GM23248 (cell line): ENCODE results near the gene MAPT.

Experiments
- EZH2 ChIP-seq: fragments of 200-600 bp; sonication (generic); IDR thresholded peaks from 2 replicates; pipeline ENCODE4 v1.6.1; 2018; ENCODE audit warnings: antibody characterized with exemption, mild to moderate bottlenecking; ENCODE audit not compliant: insufficient read depth, poor library complexity, severe bottlenecking
- EZH2phosphoT487 ChIP-seq: fragments of 200-600 bp; sonication (generic); IDR thresholded peaks from 2 replicates; pipeline ENCODE4 v1.6.1; 2018; ENCODE audit warnings: antibody characterized with exemption, moderate library complexity, mild to moderate bottlenecking, low read depth; ENCODE audit not compliant: insufficient read depth

GRCh38 chr17:45996282-45996937, 102.1 kb downstream of the MAPT start:
- TF ChIP-seq EZH2 (no peak), EZH2phosphoT487 (no peak)
